Measurements from ENCODE around the gene ACAP1. TPM values are rescaled to one million over a fixed set of nuclear protein-coding genes. Genes with fewer than 3 reads are reported as not detected.
"Not testable (repeated sequence)": the region's sequence is repeated elsewhere in the genome, so short reads cannot be mapped to it uniquely, and the experiment has no call there.

ACAP1 gene
- total and polyA plus RNA-seq, 10 donors = 118 to 312 (median 215) TPM

- H3K4me3 ChIP-seq = no peak overlapping the region
- no peak overlapping the region for H3K27ac ChIP-seq
- H3K36me3 ChIP-seq = no peaks in the 10 kb centered on the region
- H3K27me3 ChIP-seq (replicated peaks in 1 of 7) = no peaks in the 10 kb centered on the region
- no peaks in the 10 kb centered on the region for H3K4me1 ChIP-seq
- no peaks in the 10 kb centered on the region for H3K9me3 ChIP-seq
- WGBS, 5 donors = 53 to 88% (median 64%) methylated on average over 3 of the region's 3 CpGs
- DNase-seq = no peak
- TF ChIP-seq POLR2A (IDR thresholded peaks at IDR 0.05) (no peak), CTCF (IDR thresholded peaks at IDR 0.05 in 8 of 11, conservative IDR thresholded peaks at IDR 0.05 in 3 of 11) (no peak), POLR2AphosphoS5 (IDR thresholded peaks at IDR 0.05) (no peak)
- intact Hi-C loops (cut with DNase I; ENCODE audit: low total_unique reads) = no loop called here
Observed at GRCh38 chr17:7361906-7362305, 25.6 kb downstream of the ACAP1 start.

GRCh38 chr17:7363311-7363710 is 27.0 kb downstream of the ACAP1 start:
- H3K9me3 ChIP-seq = no peaks in the 10 kb centered on the region
- H3K4me1 ChIP-seq = no peaks in the 10 kb centered on the region
- H3K4me3 ChIP-seq = no peak overlapping the region
- intact Hi-C loops (cut with DNase I; ENCODE audit: low total_unique reads) = no loop called here
- no peak overlapping the region for H3K27ac ChIP-seq
- TF ChIP-seq POLR2AphosphoS5 (IDR thresholded peaks at IDR 0.05) (no peak), CTCF (IDR thresholded peaks at IDR 0.05 in 8 of 11, conservative IDR thresholded peaks at IDR 0.05 in 3 of 11) (no peak), POLR2A (IDR thresholded peaks at IDR 0.05) (no peak)
- DNase-seq = no peak
- no peaks in the 10 kb centered on the region for H3K36me3 ChIP-seq
- 92 to 96% (median 94%) methylated on average over 6 of the region's 6 CpGs for WGBS, 5 donors
- H3K27me3 ChIP-seq (replicated peaks in 1 of 7) = no peaks in the 10 kb centered on the region

GRCh38 chr17:7365963-7366362 is 29.6 kb downstream of the ACAP1 start:
- H3K4me1 ChIP-seq; H3K27me3 ChIP-seq (replicated peaks in 1 of 7); H3K4me3 ChIP-seq; H3K9me3 ChIP-seq; DNase-seq; H3K27ac ChIP-seq; H3K36me3 ChIP-seq; intact Hi-C loops (cut with DNase I; ENCODE audit: low total_unique reads): not testable (repeated sequence)
- WGBS, 5 donors = 87 to 96% (median 89%) methylated on average over 6 to 7 of the region's 7 CpGs

- Histone ChIP-seq H3K27me3 (replicated peaks in 1 of 7) (peaks cover 0 to 4% (median 0%) of the 10 kb centered on the region in 7 donors), H3K27ac (no peak overlapping the region), H3K4me3 (no peak overlapping the region), H3K36me3 (no peaks in the 10 kb centered on the region), H3K4me1 (no peaks in the 10 kb centered on the region), H3K9me3 (no peaks in the 10 kb centered on the region)
- 84 to 93% (median 92%) methylated on average over 8 of the region's 8 CpGs for WGBS, 5 donors
- no peak for DNase-seq
- intact Hi-C loops (cut with DNase I; ENCODE audit: low total_unique reads) = no loop called here
- TF ChIP-seq CTCF (IDR thresholded peaks at IDR 0.05 in 8 of 11, conservative IDR thresholded peaks at IDR 0.05 in 3 of 11) = no peak
- no peak for TF ChIP-seq POLR2AphosphoS5 (IDR thresholded peaks at IDR 0.05)
- TF ChIP-seq POLR2A (IDR thresholded peaks at IDR 0.05) = no peak
Observed at GRCh38 chr17:7367083-7367482, 30.8 kb downstream of the ACAP1 start.
